ENCODE measurements around the gene LRCH4.

DNA sequence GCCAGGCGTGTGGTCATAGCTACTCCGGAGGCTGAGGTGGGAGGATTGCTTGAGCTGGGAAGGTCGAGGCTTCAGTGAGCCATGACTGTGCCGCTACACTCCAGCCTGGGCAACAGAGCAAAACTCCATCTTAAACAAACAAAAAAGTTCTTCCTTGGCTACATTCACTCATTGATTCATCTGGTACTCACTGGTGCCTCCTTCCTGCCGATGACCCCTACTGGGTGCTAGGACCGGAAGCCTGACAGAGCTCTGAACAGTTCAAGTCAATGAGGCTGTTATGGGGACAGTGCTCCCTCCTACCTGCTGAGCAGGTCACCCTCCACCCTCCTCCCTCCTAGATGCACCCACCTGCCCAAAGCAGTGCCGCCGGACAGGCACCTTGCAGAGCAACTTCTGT is 21.2 kb upstream of the LRCH4 start:
- TF ChIP-seq POLR2A (IDR thresholded peaks at IDR 0.05; ENCODE audit: low read length) (no peak), GATA1 (IDR thresholded peaks at IDR 0.05; ENCODE audit: low read depth, low read length) (no peak)
